ENCODE data around the gene ZNF273. TPM values are rescaled to one million over a fixed set of nuclear protein-coding genes. Genes with fewer than 3 reads are reported as not detected.
"Not testable (repeated sequence)": the region's sequence is repeated elsewhere in the genome, so short reads cannot be mapped to it uniquely, and the experiment has no call there.

ZNF273 gene
- total RNA-seq (2014; rRNA removed; shearing (Covaris generic)) = 1.5 and 3.2 TPM in 2 replicates

DNA sequence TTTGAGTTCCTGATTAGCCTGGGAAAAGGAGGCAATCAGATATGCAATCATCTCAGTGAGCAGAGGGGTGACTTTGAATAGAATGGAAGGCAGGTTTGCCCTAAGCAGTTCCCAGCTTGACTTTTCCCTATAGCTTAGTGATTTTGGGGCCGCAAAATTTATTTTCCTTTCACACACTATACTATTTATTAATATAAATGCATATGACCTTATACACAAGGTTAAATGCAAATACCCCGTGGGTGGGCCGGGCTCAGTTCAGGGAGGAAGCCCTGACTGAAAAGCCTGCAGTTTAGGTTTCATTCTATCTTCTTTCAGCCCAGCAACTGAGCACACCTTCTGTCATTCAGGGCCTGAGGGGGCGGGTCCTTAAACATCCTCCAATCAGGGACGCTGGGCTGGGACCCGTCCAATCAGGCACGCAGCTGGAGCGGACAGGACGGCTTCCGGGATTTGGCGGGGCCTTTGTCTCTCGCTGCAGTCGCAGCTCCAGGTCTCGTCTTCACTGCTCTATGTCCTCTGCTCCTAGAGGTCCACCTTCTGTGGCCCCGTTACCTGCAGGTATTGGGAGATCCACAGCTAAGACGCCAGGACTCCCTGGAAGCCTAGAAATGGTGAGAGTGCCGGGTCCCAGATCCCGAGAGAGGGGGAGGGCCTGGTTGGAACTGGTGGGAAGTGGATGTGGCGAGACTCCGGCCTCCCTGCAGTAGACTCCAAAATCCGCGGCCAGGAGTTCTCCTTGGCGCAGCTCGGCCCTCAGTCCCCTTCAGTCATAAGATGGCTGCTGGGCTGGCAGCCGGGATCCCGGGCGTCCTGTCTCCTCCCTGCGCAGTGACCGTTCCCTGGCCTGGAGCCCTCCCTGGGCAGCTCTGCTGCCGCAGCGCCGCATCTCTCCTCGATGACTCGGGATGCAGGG is at the start of gene ZNF273:
TSS of gene ZNF273 (plus strand) at position 468 of the 916 bp plus-strand sequence. CDS start at position 513, 45 bp downstream.
- DNase-seq (ENCODE audit: low spot score) = peak; percentile 90

DNA sequence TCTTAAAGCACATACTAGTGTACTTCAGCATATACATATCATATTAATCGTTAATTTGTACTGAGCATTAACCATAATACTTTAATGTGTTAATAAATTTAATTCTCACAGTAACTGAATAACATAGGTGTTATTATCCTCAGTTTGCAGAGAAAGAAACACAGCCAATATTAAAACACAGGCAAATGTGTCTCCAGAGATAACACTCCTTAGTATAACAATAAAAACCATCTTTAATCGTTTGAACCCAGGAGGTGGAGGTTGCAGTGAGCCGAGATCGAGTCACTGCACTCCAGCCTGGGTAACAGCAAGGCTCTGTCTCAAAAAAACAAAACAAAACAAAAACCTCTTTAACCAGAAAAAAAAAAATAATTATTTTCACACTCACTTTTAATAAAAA is 49.4 kb upstream of the ZNF273 start:
- no peak for DNase-seq (ENCODE audit: low spot score)

DNA sequence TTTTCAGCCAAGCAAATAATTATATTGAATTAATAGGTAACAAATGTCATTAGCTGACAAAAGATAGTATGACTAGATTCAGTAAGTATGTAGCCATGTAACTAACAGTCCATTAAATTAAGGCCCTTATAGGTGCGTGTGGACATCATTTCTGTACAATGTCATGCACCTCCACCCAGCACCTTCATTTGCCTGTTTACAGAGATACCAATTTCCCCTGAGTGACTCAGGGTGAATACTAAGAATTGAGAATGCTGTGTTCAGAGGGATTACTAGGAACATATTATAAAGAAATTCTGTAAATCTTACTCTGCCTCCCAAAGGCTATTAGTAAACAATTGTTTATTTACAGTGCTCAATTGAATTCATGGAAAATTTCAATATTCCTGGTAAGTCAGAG is 48.1 kb upstream of the ZNF273 start:
- DNase-seq (ENCODE audit: low spot score) = no peak

DNA sequence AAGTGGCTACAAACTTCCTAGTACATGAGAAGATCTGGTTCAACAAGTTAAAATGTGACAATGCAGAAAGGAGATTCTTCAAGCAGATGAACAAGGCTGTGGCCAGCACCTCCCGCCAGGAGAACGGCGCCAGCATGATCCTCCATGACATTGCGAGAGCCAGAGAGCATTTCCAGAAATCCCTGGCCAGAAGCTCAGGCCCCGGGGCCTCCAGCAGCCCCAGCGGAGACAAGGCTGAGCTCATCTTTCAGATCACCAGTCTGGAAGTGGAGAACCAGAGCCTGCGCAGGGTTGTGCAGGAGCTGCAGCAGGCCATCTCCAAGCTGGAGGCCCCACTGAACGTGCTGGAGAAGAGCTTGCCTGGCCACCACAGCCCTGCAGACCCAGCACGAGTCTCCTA is 40.1 kb upstream of the ZNF273 start:
- no peak for DNase-seq (ENCODE audit: low spot score)

DNA sequence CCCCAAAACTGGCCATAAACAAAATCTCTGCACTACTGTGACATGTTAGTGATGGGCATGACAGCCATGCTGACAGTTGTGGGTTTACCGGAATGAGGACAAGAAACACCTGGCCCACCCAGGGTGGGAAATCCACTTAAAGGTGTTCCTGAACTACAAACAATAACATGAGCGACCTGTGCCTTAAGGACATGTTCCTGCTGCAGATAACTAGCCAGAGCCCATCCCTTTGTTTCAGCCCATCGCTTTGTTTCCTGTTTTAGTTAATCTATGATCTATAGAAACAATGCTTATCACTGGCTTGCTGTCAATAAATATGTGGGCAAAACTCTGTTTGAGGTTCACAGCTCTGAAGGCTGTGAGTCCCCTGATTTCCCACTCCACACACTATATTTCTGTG is 39.5 kb upstream of the ZNF273 start:
- DNase-seq (ENCODE audit: low spot score) = not testable (repeated sequence)

DNA sequence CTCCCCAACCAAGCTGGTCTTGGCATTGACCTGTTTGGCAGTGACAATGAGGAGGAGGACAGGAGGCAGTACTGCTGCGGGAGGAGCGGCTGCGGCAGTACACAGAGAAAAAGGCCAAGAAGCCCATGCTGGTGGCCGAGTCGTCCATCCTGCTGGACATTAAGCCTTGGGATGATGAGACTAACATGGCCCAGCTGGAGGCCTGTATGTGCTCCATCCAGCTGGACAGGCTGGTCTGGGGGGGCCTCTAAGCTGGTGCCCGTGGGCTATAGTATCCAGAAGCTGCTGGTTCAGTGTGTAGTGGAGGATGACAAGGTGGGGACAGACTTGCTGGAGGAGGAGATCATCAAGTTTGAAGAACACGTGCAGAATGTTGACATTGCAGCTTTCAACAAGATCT is 39.1 kb upstream of the ZNF273 start:
- DNase-seq (ENCODE audit: low spot score) = no peak

DNA sequence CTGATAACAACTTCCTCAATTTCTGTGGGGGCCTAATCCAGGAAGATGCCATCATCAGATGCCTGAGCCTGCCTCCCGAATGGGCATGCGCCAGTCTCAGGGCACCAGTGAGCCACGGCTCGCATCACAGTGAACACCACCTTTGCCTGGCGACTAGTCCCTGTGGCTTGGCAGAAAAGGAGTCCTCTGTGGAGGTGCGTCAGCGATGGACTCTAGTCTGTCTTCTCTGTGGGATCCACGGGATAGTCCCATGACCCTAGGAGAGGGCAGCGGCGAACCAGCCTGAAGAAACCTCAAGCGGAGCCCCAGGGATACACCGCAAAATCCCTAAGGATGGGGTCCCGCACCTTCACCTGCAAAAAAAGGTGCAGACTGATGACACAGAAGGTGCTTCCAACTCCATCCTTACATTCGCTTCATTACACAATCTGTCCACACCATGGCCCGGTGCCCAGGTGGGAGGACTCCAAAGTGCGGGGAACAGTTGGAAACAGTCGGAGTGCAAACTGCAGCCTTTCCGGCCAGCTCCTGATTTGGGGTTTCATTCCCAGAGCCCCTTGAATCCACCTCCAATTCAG is 35.1 kb upstream of the ZNF273 start:
- no peak for DNase-seq (ENCODE audit: low spot score)

DNA sequence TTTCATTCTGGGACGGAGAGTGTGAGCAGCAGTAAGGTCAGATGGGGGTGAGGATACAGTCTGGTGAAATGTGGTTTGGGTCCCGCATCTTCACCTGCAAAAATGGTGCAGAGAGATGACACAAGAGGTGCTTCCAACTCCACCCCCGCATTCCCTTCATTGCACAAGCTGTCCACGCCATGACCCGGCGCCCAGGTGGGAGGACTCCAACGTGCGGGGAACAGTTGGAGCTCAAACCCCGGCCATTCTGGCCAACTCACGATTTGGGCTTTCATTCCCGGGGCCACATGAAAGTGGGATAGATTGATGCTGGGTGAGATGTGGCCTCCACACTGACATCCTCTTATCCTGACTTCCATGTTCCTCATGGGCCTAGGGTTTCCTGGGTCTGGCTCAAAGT is 34.6 kb upstream of the ZNF273 start:
- DNase-seq (ENCODE audit: low spot score) = no peak

DNA sequence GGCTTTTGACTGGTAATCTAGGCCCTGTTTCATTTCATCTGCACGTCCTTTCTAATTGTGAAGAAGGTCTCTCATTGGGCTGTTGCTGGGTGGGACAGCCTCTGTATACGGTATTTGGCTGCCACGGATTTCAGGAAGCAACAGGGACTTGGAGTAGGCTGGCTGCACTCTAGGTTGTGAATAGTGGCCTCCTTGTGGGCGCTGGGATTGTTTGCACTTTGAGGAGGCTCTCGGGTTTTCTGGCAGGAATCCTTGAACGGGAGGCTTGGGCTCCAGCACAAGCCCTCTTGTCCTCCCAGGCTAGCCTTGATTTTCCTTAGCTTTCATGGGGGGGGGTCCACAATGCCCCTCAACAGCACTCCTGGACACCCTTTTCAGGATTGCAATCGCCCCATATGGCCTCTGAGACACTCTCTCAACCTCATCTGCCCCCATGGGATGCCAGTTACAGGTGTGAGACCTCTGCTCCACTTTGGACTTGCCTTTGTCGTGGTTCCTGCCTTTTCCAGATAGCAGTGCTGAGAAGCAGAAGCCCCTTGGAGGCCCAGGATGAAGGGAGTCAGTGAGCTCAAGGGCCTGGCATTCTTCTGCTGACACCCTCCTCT is 33.9 kb upstream of the ZNF273 start:
- peak; percentile 2 for DNase-seq (ENCODE audit: low spot score)

DNA sequence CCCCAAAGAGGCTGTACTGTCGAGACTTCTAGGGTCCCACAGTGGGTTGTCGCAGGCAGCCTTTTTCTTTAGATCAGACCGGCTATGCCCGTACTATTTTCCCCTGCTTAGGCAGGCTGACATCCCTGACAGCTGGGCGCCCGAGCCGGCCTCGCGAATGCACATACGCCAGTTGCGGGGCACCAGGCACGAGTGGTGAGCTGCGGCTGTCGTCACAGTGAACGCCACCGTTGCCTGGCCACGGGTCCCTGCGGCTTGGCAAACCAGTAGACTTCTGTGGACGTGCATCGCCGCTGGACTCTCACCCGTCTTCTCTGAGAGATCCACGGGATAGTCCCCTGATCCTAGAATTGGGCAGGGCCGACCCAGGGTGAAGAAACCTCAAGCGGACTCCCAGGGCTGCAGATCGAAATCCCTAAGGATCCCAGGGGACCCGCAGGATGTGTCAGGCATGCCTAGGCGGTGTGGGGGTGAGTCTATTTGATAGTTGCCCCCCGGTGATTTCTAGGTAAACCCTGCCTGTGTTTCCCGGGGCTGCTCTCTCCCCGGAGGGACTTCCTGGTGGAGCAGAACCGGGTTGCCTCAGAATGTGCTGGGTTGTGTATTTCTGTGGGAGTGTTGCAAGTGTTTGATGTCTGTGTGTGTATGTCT is 33.0 kb upstream of the ZNF273 start:
- DNase-seq (ENCODE audit: low spot score) = no peak

DNA sequence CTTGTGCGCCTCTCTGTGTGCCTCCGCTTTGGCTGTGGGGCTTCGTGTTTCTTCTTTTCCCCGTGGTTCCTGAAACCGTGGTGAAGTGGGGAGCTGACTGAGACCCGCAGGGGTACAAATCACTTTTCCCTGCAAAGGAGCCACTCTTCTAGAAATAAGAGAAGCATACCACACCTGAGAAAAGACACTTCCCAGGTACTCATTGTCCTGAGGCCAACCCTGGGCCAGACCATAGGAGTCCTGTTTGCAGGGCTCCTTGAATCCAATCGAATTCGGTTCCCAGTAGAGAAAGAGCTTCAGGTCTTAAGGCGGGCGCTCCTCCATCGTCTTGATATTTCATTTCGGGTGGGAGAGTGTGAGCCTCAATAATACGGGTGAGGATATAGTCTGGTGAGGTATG is 32.4 kb upstream of the ZNF273 start:
- no peak for DNase-seq (ENCODE audit: low spot score)

DNA sequence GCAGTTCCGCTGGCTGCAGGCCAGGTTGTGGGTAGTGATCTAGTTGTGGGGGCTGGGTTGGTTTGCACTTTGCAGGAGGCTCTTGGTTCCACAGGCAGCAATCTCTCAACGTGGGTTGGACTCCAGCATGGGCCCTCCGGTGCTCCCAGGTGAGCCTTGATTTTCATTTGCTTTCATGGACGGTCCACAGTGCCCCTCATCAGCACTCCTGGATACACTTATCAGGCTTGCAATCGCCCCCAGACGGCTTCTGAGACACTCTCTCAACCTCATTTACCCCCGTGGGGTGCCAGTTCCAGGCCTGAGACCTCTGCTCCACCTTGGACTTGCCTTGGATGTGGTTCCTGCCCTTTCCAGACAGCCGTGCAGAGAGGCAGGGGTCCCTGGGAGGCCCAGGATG is 31.3 kb upstream of the ZNF273 start:
- no peak for DNase-seq (ENCODE audit: low spot score)

DNA sequence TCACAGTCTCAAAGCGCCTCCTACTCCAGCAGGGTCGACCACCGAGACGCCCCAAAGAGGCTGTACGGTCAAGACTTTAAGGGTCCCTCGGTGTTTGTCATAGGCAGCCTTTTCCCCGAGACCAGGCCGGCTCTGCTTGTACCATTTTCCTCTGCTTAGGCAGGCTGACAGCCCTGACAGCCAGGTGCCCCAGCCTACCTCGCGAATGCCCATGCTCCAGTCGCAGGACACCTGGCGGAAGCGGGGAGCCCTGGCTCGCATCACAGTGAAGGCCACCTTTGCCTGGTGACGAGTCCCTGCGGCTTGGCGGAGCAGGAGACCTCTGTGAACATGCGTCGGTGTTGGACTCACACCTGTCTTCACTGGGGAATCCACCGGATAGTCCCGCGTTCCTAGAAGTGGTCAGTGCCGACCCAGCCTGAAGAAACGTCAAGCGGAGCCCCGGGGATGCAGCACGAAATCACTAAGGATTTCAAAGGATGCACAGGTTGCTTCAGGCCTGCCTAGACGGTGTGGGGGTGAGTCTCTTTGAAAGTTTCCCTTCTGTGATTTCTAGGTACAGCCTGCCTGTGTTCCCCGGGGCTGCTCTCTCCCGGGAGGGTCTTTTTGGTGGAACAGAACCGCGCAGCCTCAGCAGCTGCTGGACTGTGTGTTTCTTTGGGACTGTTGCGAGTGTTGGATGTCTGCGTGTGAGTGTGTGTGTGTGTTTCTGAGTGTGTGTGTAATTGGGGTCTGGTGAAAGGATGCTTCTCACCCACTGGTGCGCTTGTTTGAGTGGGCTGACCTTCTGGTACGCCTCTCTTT is 30.5 kb upstream of the ZNF273 start:
- no peak for DNase-seq (ENCODE audit: low spot score)

DNA sequence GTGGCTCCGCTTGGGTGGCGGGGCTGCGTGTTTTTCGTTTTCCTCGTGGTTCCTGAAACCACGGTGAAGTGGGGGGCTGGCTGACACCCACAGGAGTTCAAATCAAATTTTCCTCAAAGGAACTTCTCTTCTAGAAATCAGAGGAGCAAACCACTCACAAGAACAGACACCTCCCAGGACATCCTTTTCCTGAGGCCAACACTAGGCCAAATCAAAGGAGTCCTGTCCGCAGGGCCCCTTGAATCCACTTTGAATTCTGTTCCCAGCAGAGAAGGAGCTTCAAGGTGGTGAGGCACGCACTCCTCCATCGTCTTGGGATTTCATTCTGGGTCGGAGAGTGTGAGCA is 29.9 kb upstream of the ZNF273 start:
- no peak for DNase-seq (ENCODE audit: low spot score)

DNA sequence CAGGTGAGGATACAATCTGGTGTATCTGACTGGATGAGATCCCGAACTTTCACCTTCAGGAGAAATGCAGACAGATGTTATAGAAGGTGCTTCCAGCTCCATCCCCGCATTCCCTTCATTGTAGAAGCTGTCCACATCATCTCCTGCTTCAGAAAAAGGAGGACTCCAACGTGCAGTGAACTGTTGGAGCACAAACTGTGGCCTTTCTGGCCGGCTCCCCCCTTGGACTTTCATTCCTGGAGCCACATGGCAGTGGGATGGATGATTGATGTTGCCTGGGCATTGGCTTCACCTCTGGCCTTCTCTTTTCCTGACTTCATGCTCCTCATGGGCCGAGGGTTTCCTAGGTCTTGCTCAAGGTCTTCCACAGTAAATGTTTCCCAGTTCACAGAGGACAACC is 29.6 kb upstream of the ZNF273 start:
- DNase-seq (ENCODE audit: low spot score) = no peak

DNA sequence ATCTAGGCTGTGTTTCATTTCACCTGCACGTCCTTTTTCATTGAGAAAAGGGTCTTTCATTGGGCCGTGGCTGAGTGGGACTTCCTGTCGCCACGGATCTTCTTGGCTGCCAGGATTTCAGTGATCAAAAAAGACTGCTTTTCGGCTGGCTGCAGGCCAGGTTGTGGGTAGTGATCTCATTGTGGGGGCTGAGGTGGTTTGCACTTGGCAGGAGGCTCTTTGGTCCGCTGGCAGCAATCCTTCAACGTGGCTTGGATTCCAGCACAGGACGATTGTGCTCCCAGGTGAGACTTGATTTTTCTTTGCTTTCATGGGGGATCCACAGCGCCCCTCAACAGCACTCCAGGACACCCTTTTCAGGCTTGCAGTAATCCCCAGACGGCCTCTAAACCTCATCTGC is 29.0 kb upstream of the ZNF273 start:
- no peak for DNase-seq (ENCODE audit: low spot score)

DNA sequence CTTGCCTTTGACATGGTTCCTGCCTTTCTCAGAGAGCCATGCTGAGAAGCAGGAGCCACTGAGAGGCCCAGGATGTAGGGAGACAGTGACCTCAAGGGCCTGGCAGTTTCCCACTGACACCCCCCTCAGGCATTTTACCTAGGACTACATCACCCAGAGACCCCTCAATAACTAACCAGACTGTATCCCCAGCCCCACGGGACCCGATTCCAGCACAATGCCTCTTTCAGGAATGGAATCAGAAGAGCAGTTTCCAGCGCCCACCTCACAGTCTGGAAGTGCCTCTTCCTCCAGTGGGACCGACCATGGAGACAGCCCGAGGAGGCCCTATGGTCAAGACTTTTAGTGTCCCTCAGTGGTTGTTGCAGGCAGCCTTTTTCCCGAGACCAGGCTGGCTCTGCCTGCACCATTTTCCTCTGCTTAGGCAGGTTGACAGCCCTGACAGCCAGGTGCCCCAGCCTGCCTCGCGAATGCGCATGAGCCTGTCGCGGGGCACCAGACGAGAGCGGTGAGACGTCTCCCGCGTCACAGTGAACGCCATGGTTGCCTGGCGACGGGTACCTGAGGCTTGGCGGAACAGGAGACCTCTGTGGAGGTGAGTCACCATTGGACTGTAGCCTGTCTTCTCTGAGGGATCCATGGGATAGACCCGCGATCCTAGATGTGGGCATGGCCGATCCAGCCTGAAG is 28.4 kb upstream of the ZNF273 start:
- no peak for DNase-seq (ENCODE audit: low spot score)

DNA sequence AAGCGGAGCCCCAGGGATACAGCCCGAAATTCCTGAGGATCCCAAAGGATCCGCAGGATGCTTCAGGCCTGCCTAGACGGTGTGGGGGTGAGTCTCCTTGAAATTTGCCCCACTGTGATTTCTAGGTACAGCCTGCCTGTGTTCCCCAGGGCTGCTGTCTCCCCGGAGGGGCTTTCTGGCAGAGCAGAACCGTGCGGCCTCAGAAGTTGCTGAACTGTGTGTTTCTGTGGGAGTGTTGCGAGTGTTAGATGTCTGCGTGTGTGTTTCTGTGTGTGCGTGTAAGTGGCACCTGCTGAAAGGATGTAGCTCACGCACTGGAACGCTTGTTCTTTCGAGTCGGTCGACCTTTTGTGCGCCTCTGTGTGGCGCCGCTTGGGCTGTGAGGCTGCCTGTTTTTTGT is 27.8 kb upstream of the ZNF273 start:
- no peak for DNase-seq (ENCODE audit: low spot score)

DNA sequence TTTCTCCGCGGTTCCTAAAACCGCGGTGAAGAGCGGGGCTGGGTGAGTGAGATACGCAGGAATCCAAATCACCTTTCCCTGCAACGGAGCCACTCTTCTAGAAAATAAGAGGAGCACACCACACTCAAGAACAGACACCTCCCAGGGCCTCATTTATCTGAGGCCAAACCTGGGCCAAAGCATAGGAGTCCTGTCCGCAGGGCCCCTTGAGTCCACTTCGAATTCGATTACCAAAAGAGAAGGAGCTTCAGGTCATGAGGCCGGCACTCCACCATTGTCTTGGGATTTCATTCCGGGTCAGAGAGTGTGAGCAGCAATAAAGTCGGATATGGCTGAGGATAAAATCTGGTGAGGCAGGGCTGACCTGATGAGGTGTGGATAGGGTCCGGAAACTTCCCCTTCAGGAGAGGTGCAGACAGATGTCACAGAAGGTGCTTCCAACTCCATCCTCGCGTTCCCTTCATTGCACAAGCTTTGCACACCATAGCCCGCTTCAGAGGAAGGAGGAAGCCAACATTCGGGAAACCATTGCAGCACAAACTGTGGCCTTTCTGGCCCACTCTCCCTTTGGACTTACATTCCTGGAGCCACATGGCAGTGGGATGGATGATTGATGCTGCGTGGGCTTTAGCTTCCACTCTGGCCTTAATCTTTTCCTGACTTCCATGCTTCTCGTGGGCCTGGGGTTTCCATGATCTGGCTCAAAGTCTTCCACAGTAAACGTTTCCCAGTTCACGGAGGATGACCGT is 27.2 kb upstream of the ZNF273 start:
- no peak for DNase-seq (ENCODE audit: low spot score)

All from HT-29 (cell line).